ENCODE results near the gene FXYD2. TPM values are rescaled to one million over a fixed set of nuclear protein-coding genes. Genes with fewer than 3 reads are reported as not detected.
"Not testable (repeated sequence)": the region's sequence is repeated elsewhere in the genome, so short reads cannot be mapped to it uniquely, and the experiment has no call there.

Gene FXYD2
- total RNA-seq, 1 donor from 2014 or later: not detected

GRCh38 chr11:117820071-117820470 lies 4.5 kb downstream of the FXYD2 start:
- ATAC-seq: no peak

GRCh38 chr11:117819096-117820040 lies 5.2 kb downstream of the FXYD2 start:
- peak; percentile 31 for ATAC-seq

- ATAC-seq: peak; percentile 7
These were observed 6.3 kb downstream of the FXYD2 start for GRCh38 chr11:117818041-117818873.

- peak; percentile 46 for ATAC-seq
These were observed 7.0 kb downstream of the FXYD2 start for GRCh38 chr11:117817368-117818040.

- ATAC-seq: no peak
These were observed 7.6 kb downstream of the FXYD2 start for GRCh38 chr11:117816846-117817367.

- ATAC-seq: peak; percentile 7
These were observed 8.3 kb downstream of the FXYD2 start for GRCh38 chr11:117816151-117816741.

- peak; percentile 20 for ATAC-seq
These were observed 9.2 kb downstream of the FXYD2 start for GRCh38 chr11:117815262-117815803.

GRCh38 chr11:117814766-117815261 lies 9.7 kb downstream of the FXYD2 start:
- ATAC-seq: peak; percentile 19

GRCh38 chr11:117814204-117814765 lies 10.3 kb downstream of the FXYD2 start:
- no peak for ATAC-seq

GRCh38 chr11:117810056-117810451 lies 14.5 kb downstream of the FXYD2 start:
- not testable (repeated sequence) for ATAC-seq

- peak; percentile 78 for ATAC-seq
These were observed 15.1 kb downstream of the FXYD2 start for GRCh38 chr11:117809236-117810055.

- no peak for ATAC-seq
These were observed 15.8 kb downstream of the FXYD2 start for GRCh38 chr11:117808784-117809183.

- peak; percentile 58 for ATAC-seq
These were observed 16.8 kb downstream of the FXYD2 start for GRCh38 chr11:117807482-117808327.

GRCh38 chr11:117806846-117807245 lies 17.7 kb downstream of the FXYD2 start:
- no peak for ATAC-seq

GRCh38 chr11:117805045-117805444 lies 19.5 kb downstream of the FXYD2 start:
- peak; percentile 73 for ATAC-seq

- no peak for ATAC-seq
These were observed 20.6 kb downstream of the FXYD2 start for GRCh38 chr11:117803896-117804295.

GRCh38 chr11:117799634-117800033 lies 24.9 kb downstream of the FXYD2 start:
- peak; percentile 21 for ATAC-seq

GRCh38 chr11:117796872-117797529 lies 27.5 kb downstream of the FXYD2 start, which contains the start of gene DSCAML1:
TSS of gene DSCAML1 (minus strand) at chr11:117797216. CDS start at chr11:117797079, 137 bp downstream.
- ATAC-seq: peak; percentile 52

- no peak for ATAC-seq
These were observed 28.1 kb downstream of the FXYD2 start for GRCh38 chr11:117796456-117796871.
